Naive thymus-derived CD4-positive, alpha-beta T cell (primary cell): ENCODE data around the gene ESD. TPM values are rescaled to one million over a fixed set of nuclear protein-coding genes. Genes with fewer than 3 reads are reported as not detected.
A peak's percentile ranks its signal among the peaks of the same experiment; 100 is the strongest.

Experiments
- ATAC-seq: fragments of 150-1000 bp; cut with Tn5 transposase; 2 replicates; pipeline ENCODE4 v1.10.0; 2021; ENCODE audit warnings: mild to moderate bottlenecking, moderate library complexity
- CTCF ChIA-PET: fragments of 350-600 bp; sonication (Branson Sonifier 250); formaldehyde crosslinking; loops from one replicate; lab custom pipeline; 2021; ENCODE audit warnings: antibody characterized with exemption; lab: Charles Lee
- POLR2A ChIA-PET: fragments of 350-600 bp; sonication (Branson Sonifier 250); formaldehyde crosslinking; loops from one replicate; lab custom pipeline; 2021; ENCODE audit warnings: antibody characterized with exemption, inconsistent platforms; lab: Charles Lee
- DNase-seq, 9 donors: peaks; one replicate each; pipeline versions ENCODE4 v3.0.0 to v3.0.0-alpha.2; 2020 to 2022; ENCODE audit warnings: mixed read lengths in 1 of 9
- H3K27ac ChIP-seq: one replicate; pipeline ENCODE4 v1.7.0; 2013; ENCODE audit warnings: mild to moderate bottlenecking, low read depth, low read length, moderate library complexity
- H3K27me3 ChIP-seq, 2 donors: one replicate each; pipeline ENCODE4 v1.7.0; 2013; ENCODE audit warnings: low read length in 2 of 2, mild to moderate bottlenecking in 2 of 2, moderate library complexity in 2 of 2; ENCODE audit not compliant: control insufficient read depth in 2 of 2, insufficient read depth in 2 of 2
- H3K36me3 ChIP-seq, 3 experiments: 1 replicate in 2 of 3; 2 replicates in 1 of 3; pipeline ENCODE4 v1.7.0; 2013; ENCODE audit warnings: low read length in 3 of 3, mild to moderate bottlenecking in 3 of 3, moderate library complexity in 1 of 3; ENCODE audit not compliant: insufficient read depth in 3 of 3, control insufficient read depth in 2 of 3
- H3K4me1 ChIP-seq, 2 donors: one replicate each; pipeline ENCODE4 v1.7.0; 2013; ENCODE audit warnings: low read length in 2 of 2, mild to moderate bottlenecking in 2 of 2, moderate library complexity in 1 of 2; ENCODE audit not compliant: control insufficient read depth in 2 of 2, insufficient read depth in 2 of 2
- H3K4me3 ChIP-seq: 2 replicates; pipeline ENCODE4 v1.7.0; 2013; ENCODE audit warnings: mild to moderate bottlenecking, low read length
- H3K9me3 ChIP-seq, 3 experiments: 1 replicate in 2 of 3; 2 replicates in 1 of 3; pipeline ENCODE4 v1.7.0; 2013; ENCODE audit warnings: low read length in 3 of 3; ENCODE audit not compliant: control insufficient read depth in 2 of 3
- H3K27ac Mint-ChIP-seq, 9 donors: one replicate each; pipeline ENCODE4 v1.8.0; 2020 to 2022; ENCODE audit warnings: mixed read lengths in 9 of 9, mild to moderate bottlenecking in 8 of 9, moderate library complexity in 5 of 9, inconsistent platforms in 2 of 9
- H3K27me3 Mint-ChIP-seq, 5 donors: one replicate each; pipeline ENCODE4 v1.8.0; 2021 to 2022; ENCODE audit warnings: mixed read lengths in 5 of 5, mild to moderate bottlenecking in 1 of 5
- H3K36me3 Mint-ChIP-seq, 5 donors: one replicate each; pipeline ENCODE4 v1.8.0; 2020 to 2022; ENCODE audit warnings: mixed read lengths in 5 of 5, mild to moderate bottlenecking in 3 of 5, inconsistent platforms in 1 of 5
- H3K4me1 Mint-ChIP-seq, 7 donors: one replicate each; pipeline ENCODE4 v1.8.0; 2020 to 2022; ENCODE audit warnings: mixed read lengths in 7 of 7, mild to moderate bottlenecking in 3 of 7, inconsistent platforms in 1 of 7
- H3K4me3 Mint-ChIP-seq, 10 donors: one replicate each; pipeline ENCODE4 v1.8.0; 2020 to 2022; ENCODE audit warnings: mild to moderate bottlenecking in 10 of 10, mixed read lengths in 10 of 10, moderate library complexity in 6 of 10, inconsistent platforms in 2 of 10
- H3K9me3 Mint-ChIP-seq, 11 donors: one replicate each; pipeline ENCODE4 v1.8.0; 2020 to 2022; ENCODE audit warnings: mixed read lengths in 11 of 11, mild to moderate bottlenecking in 4 of 11, inconsistent platforms in 1 of 11, moderate library complexity in 1 of 11
- intact Hi-C, 2 donors: fragments of 100-400 bp; cut with micrococcal nuclease; formaldehyde crosslinking; loops; one replicate each; pipeline ENCODE4 v1.15.1; 2023
- polyA plus RNA-seq, 2 donors: library from polyadenylated mRNA; unstranded; fragments of 300-500 nt; fragmentation: Illumina TruSeq; gene quantifications; one replicate each; pipeline ENCODE4 v1.2.3, GENCODE V29; 2021
- total RNA-seq, 6 experiments: library from RNA in 5 of 6; stranded (reverse) in 5 of 6; gene quantifications; 1 replicate in 5 of 6; 2 replicates in 1 of 6; pipeline ENCODE4 v1.2.3 and lab custom pipeline; 2021 to 2026

Gene ESD
- total and polyA plus RNA-seq, 7 experiments from 2014 or later = 35.3 to 182 (median 63.1) TPM

- no peaks in the 10 kb centered on the region for H3K4me1 ChIP-seq
- Mint-ChIP-seq H3K4me3 (no peak overlapping the region), H3K27ac (peak overlapping the region in 1 of 9 donors; percentile 60), H3K9me3 (no peaks in the 10 kb centered on the region), H3K4me1 (peaks cover 0 to 14% (median 12%) of the 10 kb centered on the region in 7 donors), H3K36me3 (peaks cover 0 to 44% (median 12%) of the 10 kb centered on the region in 5 donors), H3K27me3 (no peaks in the 10 kb centered on the region)
- ATAC-seq (no peak), DNase-seq (no peak)
- ChIA-PET CTCF (no interaction called here), POLR2A (no interaction called here)
- peaks cover 0 to 18% (median 4%) of the 10 kb centered on the region in 3 experiments for H3K36me3 ChIP-seq
- no peaks in the 10 kb centered on the region for H3K9me3 ChIP-seq
- no peaks in the 10 kb centered on the region for H3K27me3 ChIP-seq
- intact Hi-C loops = no loop called here
- no peak overlapping the region for H3K27ac ChIP-seq
- H3K4me3 ChIP-seq = no peak overlapping the region
These were observed 51.3 kb downstream of the ESD start for GRCh38 chr13:46745706-46746105.

GRCh38 chr13:46745062-46745461 lies 51.9 kb downstream of the ESD start:
- ChIA-PET CTCF (no interaction called here), POLR2A (no interaction called here)
- H3K27me3 ChIP-seq = no peaks in the 10 kb centered on the region
- Mint-ChIP-seq H3K9me3 (no peaks in the 10 kb centered on the region), H3K4me1 (peaks cover 0 to 9% (median 5%) of the 10 kb centered on the region in 7 donors), H3K27ac (no peak overlapping the region), H3K4me3 (no peak overlapping the region), H3K36me3 (peaks cover 0 to 44% (median 11%) of the 10 kb centered on the region in 5 donors), H3K27me3 (no peaks in the 10 kb centered on the region)
- intact Hi-C loops = no loop called here
- no peak overlapping the region for H3K4me3 ChIP-seq
- H3K9me3 ChIP-seq = no peaks in the 10 kb centered on the region
- no peak for ATAC-seq
- H3K27ac ChIP-seq = no peak overlapping the region
- H3K36me3 ChIP-seq = peaks cover 0 to 18% (median 7%) of the 10 kb centered on the region in 3 experiments
- H3K4me1 ChIP-seq = no peaks in the 10 kb centered on the region
- no peak for DNase-seq

- Mint-ChIP-seq H3K36me3 (peaks cover 0 to 45% (median 11%) of the 10 kb centered on the region in 5 donors), H3K4me1 (peaks cover 0 to 3% (median 0%) of the 10 kb centered on the region in 7 donors), H3K4me3 (no peak overlapping the region), H3K27me3 (no peaks in the 10 kb centered on the region), H3K27ac (no peak overlapping the region), H3K9me3 (no peaks in the 10 kb centered on the region)
- H3K9me3 ChIP-seq = no peaks in the 10 kb centered on the region
- intact Hi-C loops = no loop called here
- POLR2A ChIA-PET = no interaction called here
- H3K27ac ChIP-seq = no peak overlapping the region
- H3K27me3 ChIP-seq = no peaks in the 10 kb centered on the region
- peaks cover 0 to 19% (median 7%) of the 10 kb centered on the region in 3 experiments for H3K36me3 ChIP-seq
- H3K4me1 ChIP-seq = no peaks in the 10 kb centered on the region
- CTCF ChIA-PET = no interaction called here
- H3K4me3 ChIP-seq = no peak overlapping the region
- no peak for ATAC-seq
- no peak for DNase-seq
These were observed 53.8 kb downstream of the ESD start for GRCh38 chr13:46743191-46743590.

GRCh38 chr13:46739447-46740098 lies 57.4 kb downstream of the ESD start:
- ATAC-seq = no peak
- H3K4me3 ChIP-seq = no peak overlapping the region
- ChIA-PET CTCF (no interaction called here), POLR2A (interaction anchor here (1.3 kb wide), 1 partner anchor 12 kb away, joined by 5 read pairs; no protein-coding TSS in a partner anchor)
- intact Hi-C loops = no loop called here
- no peak for DNase-seq
- Mint-ChIP-seq H3K27me3 (no peaks in the 10 kb centered on the region), H3K4me1 (peaks cover 0 to 2% (median 0%) of the 10 kb centered on the region in 7 donors), H3K4me3 (no peak overlapping the region), H3K27ac (no peak overlapping the region), H3K36me3 (peaks cover 0 to 37% (median 7%) of the 10 kb centered on the region in 5 donors), H3K9me3 (no peaks in the 10 kb centered on the region)
- H3K9me3 ChIP-seq = no peaks in the 10 kb centered on the region
- no peak overlapping the region for H3K27ac ChIP-seq
- H3K27me3 ChIP-seq = no peaks in the 10 kb centered on the region
- H3K36me3 ChIP-seq = peaks cover 0 to 13% (median 7%) of the 10 kb centered on the region in 3 experiments
- no peaks in the 10 kb centered on the region for H3K4me1 ChIP-seq

GRCh38 chr13:46738766-46739165 lies 58.2 kb downstream of the ESD start:
- H3K9me3 Mint-ChIP-seq = no peaks in the 10 kb centered on the region
- H3K4me1 Mint-ChIP-seq = peaks cover 0 to 2% (median 0%) of the 10 kb centered on the region in 7 donors
- no peaks in the 10 kb centered on the region for H3K27me3 Mint-ChIP-seq
- Histone ChIP-seq H3K4me1 (no peaks in the 10 kb centered on the region), H3K9me3 (no peaks in the 10 kb centered on the region), H3K27me3 (no peaks in the 10 kb centered on the region), H3K27ac (no peak overlapping the region), H3K4me3 (no peak overlapping the region), H3K36me3 (peaks cover 0 to 18% (median 7%) of the 10 kb centered on the region in 3 experiments)
- H3K4me3 Mint-ChIP-seq = no peak overlapping the region
- CTCF ChIA-PET = no interaction called here
- ATAC-seq (no peak), DNase-seq (no peak)
- POLR2A ChIA-PET = interaction anchor here (1.3 kb wide), 1 partner anchor 13 kb away, joined by 5 read pairs; no protein-coding TSS in a partner anchor
- intact Hi-C loops = no loop called here
- peaks cover 0 to 33% (median 7%) of the 10 kb centered on the region in 5 donors for H3K36me3 Mint-ChIP-seq
- no peak overlapping the region for H3K27ac Mint-ChIP-seq

- H3K9me3 ChIP-seq = no peaks in the 10 kb centered on the region
- no peaks in the 10 kb centered on the region for H3K27me3 ChIP-seq
- no peak overlapping the region for H3K4me3 Mint-ChIP-seq
- POLR2A ChIA-PET = no interaction called here
- intact Hi-C loops = no loop called here
- peaks cover 0 to 18% (median 7%) of the 10 kb centered on the region in 3 experiments for H3K36me3 ChIP-seq
- no peak overlapping the region for H3K27ac ChIP-seq
- ATAC-seq = no peak
- peaks cover 0 to 33% (median 7%) of the 10 kb centered on the region in 5 donors for H3K36me3 Mint-ChIP-seq
- CTCF ChIA-PET = no interaction called here
- no peaks in the 10 kb centered on the region for H3K27me3 Mint-ChIP-seq
- H3K27ac Mint-ChIP-seq = no peak overlapping the region
- H3K9me3 Mint-ChIP-seq = no peaks in the 10 kb centered on the region
- peaks cover 0 to 2% (median 0%) of the 10 kb centered on the region in 7 donors for H3K4me1 Mint-ChIP-seq
- DNase-seq = no peak
- no peaks in the 10 kb centered on the region for H3K4me1 ChIP-seq
- H3K4me3 ChIP-seq = no peak overlapping the region
These were observed 58.9 kb downstream of the ESD start for GRCh38 chr13:46738055-46738454.
